Thyroid gland (tissue), 4 donors: ENCODE results near the gene PLCL1.

ENCODE experiments used
- POLR2A ChIP-seq, 2 donors: fragments of 450-650 bp; IDR thresholded peaks; one replicate each; pipeline ENCODE4 v1.6.1; 2017; ENCODE audit warnings: antibody characterized with exemption in 2 of 2, mild to moderate bottlenecking in 2 of 2, moderate library complexity in 1 of 2
- TF ChIP-seq, protein P1 (sequence below), 6 experiments: fragments of 200-600 bp in 3 of 6; fragments of 450-650 bp in 3 of 6; sonication (generic) in 3 of 6; IDR thresholded peaks; one replicate each; pipeline ENCODE4 v1.5.1; 2016 to 2019; ENCODE audit warnings: antibody characterized with exemption in 6 of 6, mild to moderate bottlenecking in 2 of 6, inconsistent platforms in 1 of 6, moderate library complexity in 1 of 6

DNA sequence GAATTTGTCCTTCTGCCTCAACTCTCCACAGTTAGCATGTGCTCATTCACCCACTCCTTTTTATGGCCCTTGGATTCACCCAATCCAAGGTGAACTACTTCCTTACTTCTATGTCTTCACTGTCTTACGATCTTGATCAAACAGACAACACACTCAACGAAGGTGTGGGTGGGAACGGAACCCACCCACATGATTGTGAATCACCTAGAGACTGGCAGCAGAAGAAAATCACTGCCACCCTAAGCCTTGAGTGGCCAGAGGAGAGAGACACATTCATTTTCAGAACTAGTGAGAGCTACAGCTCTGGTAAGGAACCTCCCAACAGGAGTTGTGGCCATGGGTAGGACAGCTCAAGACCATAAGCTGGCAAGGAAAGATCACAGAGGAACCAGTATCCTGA is 194.3 kb downstream of the PLCL1 start:
- TF ChIP-seq, protein P1, sequence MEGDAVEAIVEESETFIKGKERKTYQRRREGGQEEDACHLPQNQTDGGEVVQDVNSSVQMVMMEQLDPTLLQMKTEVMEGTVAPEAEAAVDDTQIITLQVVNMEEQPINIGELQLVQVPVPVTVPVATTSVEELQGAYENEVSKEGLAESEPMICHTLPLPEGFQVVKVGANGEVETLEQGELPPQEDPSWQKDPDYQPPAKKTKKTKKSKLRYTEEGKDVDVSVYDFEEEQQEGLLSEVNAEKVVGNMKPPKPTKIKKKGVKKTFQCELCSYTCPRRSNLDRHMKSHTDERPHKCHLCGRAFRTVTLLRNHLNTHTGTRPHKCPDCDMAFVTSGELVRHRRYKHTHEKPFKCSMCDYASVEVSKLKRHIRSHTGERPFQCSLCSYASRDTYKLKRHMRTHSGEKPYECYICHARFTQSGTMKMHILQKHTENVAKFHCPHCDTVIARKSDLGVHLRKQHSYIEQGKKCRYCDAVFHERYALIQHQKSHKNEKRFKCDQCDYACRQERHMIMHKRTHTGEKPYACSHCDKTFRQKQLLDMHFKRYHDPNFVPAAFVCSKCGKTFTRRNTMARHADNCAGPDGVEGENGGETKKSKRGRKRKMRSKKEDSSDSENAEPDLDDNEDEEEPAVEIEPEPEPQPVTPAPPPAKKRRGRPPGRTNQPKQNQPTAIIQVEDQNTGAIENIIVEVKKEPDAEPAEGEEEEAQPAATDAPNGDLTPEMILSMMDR (IDR thresholded peaks at IDR 0.05): no peak
- TF ChIP-seq POLR2A (IDR thresholded peaks at IDR 0.05): no peak
